C4-2B (cell line): ENCODE data around the gene CDT1.

Experiments used
- H3K27ac ChIP-seq: fragments of 450-650 bp; 2 replicates; pipeline ENCODE4 v1.5.1; 2017
- CTCF ChIP-seq: fragments of 450-650 bp; conservative IDR thresholded peaks from 2 replicates; pipeline ENCODE4 v1.5.1; 2017; ENCODE audit warnings: mild to moderate bottlenecking
- ZFX ChIP-seq: fragments of 450-650 bp; IDR thresholded peaks from 2 replicates; pipeline ENCODE4 v1.6.1; 2017

The CDT1 gene

GRCh38 chr16:88810912-88811768, 7.6 kb downstream of the CDT1 start:
- TF ChIP-seq ZFX (peak; percentile 42; the same call in 1 of the 2 replicates), CTCF (no peak)
- H3K27ac ChIP-seq, result peak overlapping the region; percentile 98

GRCh38 chr16:88811769-88812512, 8.4 kb downstream of the CDT1 start, which contains the start of gene APRT:
Gene APRT (minus strand): TSS chr16:88811928. CDS start chr16:88811899, 29 bp downstream.
- H3K27ac ChIP-seq, result peak within 1 kb of the TSS; percentile 98
- TF ChIP-seq CTCF, result peak; percentile 71
- TF ChIP-seq ZFX, result no peak; the same call in 1 of the 2 replicates

GRCh38 chr16:88812513-88813268, 9.1 kb downstream of the CDT1 start:
- peak overlapping the region; percentile 98 for H3K27ac ChIP-seq
- TF ChIP-seq ZFX (no peak), CTCF (peak; percentile 50)

GRCh38 chr16:88813269-88814143, 9.9 kb downstream of the CDT1 start:
- H3K27ac ChIP-seq, result peak overlapping the region; percentile 98
- TF ChIP-seq ZFX (no peak), CTCF (no peak)

- H3K27ac ChIP-seq, result no peak overlapping the region
- TF ChIP-seq CTCF, result no peak
- no peak for TF ChIP-seq ZFX
Observed at GRCh38 chr16:88814144-88814502, 10.5 kb downstream of the CDT1 start.

- no peak overlapping the region for H3K27ac ChIP-seq
- no peak for TF ChIP-seq ZFX
- TF ChIP-seq CTCF, result no peak
Observed at GRCh38 chr16:88815227-88815626, 11.6 kb downstream of the CDT1 start.
